ENCODE results near the gene ASCC1.

The ASCC1 gene

DNA sequence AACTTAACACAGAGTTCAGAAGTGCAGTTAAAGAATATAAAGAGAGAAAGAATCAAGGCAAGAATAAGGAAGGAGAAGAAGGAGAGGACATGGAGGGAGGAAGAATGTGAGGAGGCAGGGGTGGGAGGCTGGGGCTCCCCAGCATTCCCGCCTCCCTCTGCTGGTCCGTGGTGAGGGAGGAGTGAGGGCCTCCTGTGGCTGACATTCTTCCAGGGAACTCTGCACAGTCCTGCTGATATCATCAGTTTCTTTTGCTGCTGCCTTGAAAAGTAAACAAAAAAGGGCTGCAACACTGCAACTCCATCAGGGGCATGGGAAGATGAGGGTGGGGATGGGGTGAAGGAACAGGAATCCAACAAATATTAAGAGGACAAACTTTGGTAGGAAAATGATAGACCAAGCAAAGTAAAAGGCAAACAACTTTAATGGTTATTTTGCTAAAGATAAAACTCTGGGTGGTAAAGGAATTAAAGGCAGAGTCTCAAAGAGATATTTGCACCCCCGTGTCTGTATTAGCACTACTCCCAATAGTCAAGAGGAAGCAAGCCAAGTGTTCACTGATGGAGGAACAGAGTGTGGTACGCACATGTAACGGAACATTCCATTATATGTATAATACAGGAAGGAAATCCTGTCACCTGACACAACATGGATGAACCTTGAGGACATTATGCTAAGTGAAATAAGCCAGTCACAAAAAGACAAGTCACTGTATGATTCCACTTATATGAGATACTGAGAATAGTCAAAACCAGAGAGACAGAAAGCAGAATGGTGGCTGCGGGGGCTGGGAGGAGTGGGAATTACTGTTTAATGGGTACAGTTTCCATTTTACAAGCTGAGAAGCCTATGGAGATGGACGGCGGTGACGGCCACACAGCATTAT, 119.7 kb downstream of the ASCC1 start:
- no peak for DNase-seq

DNA sequence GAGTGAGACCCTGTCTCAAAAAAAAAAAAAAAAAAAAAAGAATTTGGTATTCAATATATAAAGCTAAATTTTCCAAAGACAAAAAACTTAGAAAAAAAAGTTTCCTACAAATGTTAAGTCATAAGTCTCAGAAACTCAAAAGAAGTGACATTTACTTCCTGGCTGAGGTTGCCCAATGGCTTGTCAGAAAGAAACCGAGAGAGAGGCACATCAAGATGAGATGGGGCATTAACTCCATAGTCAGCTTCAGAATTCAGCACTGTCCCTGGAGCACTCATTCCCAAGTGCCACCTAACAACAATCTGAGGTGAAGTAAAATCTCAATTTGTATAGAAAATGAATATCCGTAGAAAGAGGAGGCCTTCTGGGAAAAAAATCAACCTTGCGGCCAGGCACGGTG, 120.9 kb downstream of the ASCC1 start:
- DNase-seq: no peak

DNA sequence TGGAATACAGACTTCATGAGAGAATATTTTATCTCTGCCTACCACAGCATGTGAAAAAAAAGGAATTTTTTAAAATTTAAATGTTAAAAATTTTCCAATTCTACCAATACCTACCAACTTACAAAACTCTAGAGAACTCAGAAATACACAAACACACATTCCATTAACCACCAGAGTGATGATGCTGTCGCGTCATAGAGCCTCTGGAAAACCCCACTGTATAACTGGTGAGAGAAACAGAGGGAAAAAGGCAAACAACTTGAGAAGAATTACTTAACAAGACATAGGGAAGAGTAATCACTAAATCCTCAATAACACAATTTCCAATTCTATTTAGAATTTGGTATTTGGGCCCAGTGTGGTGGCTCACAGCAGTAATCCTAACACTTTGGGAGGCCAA, 121.5 kb downstream of the ASCC1 start:
- no peak for DNase-seq

DNA sequence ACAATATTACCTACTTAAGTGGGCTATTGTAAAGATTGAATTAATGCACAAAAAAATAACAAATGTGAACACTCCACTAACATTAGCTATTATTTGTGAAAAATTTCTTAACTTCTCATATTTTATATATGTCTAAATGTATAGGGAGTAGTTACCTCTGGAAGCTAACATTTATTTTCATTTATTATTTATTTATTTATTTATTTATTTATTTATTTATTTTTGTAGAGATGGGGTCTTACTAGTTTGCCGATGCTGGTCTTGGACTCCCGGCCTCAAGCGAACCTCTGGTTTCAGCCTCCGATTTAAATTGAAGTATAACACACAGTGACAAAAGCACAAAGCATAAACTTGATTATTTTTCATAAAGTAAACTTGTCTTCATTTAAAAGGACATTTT, 122.6 kb downstream of the ASCC1 start:
- no peak for DNase-seq

DNA sequence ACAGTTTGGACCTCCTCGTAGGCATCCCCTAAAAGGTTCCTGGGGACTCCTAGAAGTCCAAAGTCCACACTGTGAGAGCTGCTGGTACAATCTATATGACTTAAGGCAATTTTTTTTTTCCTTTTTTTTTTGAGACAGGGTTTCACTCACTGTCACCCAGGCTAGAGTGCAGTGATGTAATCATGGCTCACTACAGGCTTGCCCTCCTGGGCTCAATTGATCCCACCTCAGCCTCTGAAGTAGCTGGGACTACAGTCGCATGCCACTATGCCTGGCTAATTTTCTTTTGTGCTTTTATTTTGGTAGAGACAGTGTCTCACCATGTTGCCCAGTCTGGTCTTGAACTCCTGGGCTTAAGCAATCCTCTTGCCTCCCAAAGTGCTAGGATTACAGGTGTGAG, 123.1 kb downstream of the ASCC1 start:
- DNase-seq: no peak

DNA sequence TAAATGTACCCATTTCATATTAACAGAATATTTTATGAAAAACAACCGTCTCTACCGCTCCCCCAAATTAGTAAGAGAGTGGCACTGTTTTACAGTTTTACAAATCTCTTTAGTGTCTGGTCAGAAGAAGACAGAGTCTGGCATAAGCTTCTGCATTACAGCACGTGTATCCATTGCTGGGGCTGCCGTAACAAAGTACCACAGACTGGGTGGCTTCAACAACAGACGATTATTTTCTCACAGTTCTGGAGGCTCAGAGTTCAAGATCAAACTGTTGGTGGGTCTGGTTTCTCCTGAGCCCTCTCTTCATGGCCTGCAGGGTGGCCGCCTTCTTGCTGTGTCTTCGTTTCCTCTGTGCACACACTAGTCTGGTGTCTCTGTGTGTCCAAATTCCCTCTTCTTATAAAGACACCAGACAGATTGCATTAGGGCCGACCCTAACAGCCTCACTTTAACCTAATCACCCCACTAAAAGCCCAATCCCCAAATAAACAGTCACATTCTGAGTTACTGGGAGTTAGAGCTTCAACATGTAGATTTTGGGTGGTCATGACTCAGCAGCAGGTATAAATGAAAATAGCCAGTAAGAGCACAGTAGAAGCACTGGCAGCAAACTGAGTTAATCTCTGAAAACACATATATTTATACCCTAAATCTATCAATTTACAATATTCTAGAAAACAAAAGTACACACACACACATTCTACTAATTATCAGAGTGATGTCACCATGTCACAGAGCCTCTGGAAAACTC, 123.7 kb downstream of the ASCC1 start:
- DNase-seq: no peak

DNA sequence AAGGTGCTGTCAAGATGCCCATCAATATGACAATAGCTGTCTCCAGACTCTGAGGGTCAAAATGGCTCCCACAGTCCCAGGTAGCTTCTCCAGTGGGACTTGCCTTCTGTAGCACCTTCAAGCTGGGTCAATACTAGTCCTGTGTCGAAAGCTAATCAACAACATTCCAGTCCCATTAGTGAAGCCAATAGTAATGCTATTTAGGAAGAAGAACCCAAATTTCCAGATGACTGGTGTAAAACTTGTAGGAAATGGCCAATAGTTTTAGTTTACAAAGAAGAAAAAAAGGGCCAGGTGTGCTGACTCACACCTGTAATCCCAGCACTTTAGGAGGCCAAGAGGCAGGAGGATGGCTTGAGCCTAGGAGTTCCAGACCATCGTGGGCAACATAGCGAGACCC, 125.8 kb downstream of the ASCC1 start:
- no peak for DNase-seq

DNA sequence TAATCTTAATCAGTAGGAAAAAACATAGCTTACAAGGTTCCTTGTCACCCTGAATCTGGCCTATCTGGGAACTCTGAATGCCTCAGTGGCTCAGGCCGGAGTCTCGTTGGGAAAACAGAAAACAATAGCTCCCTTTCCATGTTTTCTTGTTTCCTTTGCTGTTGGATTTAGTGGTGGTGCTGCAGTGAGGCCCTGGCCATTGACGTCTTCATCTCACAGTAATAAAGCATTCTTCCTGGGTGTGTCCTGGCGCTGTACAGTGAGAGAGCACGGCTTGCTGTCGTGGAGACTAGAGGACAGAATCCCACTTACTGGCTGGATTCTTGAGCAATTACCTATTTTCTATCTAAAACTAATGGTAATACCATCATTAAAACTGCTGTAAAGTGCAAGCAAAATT, 126.5 kb downstream of the ASCC1 start:
- DNase-seq: no peak

DNA sequence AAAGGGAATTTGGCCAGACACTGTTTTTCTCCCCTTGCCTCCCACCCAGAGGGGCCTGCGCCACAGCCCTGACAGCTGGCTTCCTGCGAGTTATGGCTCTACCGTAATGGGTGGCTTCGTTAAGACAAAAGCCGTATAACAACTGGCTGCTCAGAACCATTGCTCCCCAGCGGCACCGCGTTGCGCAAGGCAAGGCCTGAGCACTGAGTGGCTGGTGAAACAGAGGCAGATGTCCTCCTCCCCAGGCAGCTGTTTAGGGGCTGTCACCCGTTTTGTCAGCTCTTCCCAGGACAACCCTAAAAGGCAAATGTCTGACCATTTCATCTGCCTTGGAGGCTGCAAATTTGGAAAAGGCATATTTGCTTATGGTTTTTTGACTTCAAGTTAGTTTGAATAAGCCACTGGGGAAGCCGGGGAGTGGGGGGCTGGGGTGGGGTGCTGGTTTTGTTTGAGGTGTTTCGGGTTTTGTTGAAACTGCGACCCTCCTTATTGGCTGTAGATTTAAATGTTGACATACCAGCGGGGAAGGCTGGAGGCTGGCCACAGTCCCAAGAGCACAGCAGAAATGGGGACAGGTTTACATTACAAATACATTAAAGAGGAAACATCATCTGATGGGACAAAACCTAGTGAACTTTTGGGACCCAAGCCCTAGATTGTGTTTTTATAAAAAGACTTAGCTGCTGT, 127.0 kb downstream of the ASCC1 start:
- peak; percentile 56 for DNase-seq

DNA sequence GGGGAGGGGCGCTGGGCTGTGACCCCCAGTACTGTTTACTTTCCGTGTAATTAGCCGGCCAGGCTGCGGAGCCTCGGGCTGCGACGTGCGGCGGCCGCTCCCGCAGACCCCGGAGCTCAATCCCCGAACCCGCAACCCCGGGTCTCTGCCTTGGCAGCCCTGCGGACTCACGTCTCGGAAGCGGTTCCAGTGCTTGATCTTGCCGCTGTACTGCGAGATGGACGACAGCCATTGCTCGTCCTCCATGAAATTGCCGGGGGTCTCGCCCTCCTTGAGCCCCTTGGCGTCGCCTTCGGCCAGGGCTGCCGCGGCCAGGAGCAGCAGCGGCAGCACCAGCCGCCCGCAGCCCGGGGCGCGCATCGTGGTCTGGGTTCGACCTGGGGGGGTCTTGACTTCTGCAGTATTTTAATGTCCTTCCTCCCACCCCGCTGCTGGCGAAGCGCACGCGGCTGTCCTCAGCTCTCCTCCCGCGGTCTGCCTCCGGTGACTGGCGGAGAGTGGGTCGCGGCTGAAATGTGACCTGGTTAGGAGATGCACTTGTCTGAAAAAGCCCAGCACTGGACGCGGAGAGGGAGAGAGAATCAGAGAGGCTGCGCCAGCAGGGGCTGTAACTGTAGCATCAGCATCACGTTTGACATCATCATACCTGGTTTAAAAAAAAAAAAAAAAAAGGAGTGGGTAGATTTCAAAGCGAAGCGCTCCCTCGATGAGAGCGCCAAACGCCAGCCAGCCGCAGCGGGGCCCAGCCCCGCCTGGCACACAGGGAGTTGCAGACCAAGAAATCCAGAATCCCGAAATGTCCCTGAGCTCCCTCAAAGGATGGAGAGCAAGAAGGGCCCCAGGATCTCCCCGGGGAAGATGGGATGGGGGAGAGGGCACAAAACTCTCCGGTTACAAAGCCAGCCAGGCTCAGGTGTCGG, 127.8 kb downstream of the ASCC1 start, which contains the start of gene SPOCK2:
Gene SPOCK2, minus strand, starts transcription at position 583 of the 920 bp plus-strand sequence. Its CDS starts 223 bp downstream, at position 360.
- peak; percentile 67 for DNase-seq

DNA sequence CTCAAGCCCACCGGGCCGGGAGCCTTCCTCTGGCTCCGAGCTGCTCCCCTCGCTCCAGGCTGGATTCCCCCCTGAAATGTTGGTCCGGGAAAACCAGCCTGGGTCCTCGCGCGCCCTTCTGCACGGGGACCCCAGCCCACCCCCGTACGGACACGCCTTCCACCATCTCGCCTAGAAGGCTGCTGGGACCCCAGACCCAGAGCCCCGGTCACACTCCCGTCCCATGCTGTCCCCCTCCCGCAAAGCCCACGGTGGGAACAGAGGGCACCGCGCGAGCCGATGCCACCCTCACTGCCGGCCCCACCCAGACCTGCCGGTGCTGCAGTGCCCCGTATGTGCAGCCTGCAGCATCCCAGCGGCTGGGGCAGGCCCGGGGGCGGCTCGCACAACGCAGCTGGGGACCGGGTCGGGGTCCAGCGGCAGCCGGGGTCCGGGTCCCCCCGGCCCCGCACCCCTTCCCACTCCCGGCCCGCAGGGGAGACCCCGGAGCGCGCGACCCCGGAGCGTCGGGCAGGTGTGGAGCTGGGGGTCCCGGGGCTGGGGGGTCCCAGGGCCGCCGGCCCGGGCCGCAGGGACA, 128.6 kb downstream of the ASCC1 start:
- DNase-seq: peak; percentile 56

DNA sequence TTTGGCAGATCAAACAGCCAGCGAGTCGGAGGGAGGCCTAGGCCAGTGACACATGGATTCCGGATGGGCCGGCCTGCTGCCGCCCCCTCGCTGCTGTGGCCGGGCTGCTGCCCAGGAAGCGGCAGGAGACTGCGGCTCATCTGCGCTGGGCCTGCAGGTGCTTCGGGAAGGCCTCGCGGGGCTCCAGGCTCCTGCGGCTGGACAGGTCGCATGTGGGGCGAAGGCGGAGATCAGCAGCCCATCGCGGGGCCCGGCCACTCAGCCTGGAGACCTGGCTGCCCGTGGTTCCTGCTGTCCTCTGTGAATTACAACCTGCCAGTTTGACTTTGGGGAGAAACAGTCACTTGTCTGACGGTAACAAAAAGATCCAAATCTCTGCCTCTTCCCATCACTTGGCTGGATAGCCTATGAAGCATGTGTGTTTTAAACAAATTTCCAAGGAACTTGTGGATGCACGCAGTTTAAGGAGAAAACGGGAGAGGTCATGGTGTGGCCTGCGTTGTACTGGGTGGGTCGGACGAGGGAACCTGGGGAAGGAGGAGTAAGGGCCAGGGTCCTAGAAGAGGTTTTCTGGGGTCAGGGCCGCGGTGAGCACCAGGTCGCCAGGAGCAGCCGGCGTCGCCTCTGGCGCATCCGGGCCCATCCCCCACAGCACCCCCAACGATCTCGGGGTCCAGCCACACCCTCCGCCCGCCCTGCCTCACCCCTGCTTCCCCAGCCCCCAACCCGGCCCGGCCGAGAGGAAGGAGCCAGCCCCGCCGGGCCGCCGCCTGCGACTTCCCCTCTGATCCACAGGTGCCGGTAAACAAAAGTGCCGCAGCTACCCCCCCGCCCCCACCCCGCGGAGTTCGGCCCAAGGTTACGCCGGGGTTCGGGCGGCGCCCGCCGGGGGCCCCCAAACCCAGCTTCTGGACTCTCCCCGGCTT, 129.3 kb downstream of the ASCC1 start:
- DNase-seq: peak; percentile 54

DNA sequence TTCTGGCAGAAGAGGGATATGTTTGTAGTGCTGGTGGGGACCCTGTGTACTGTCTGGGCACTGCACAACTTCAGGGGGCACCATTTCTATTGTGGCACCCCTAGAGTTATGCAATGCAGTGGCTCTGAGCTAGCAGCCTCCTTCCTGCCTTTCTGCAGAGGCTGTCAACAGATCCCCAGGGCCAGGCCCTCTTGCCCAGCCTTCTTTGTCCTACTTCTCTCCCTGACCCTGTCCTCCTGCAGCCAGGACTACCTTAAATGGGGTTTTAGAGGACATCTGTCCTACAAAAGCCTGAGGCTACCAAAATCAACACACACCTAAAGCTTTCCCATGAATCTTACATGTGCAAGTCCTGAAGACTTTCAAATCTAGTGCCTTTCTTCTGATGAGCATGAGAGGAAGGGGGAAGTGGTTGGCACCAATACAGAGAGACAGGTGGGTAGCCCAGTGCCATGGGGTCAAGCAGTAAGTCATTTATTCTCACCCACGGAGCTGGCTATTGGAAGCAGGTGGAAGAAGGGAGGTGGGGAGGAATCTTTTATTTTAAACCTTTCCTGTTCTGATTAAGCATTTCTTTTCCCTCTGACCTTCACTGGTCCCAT, 130.1 kb downstream of the ASCC1 start:
- DNase-seq: no peak

DNA sequence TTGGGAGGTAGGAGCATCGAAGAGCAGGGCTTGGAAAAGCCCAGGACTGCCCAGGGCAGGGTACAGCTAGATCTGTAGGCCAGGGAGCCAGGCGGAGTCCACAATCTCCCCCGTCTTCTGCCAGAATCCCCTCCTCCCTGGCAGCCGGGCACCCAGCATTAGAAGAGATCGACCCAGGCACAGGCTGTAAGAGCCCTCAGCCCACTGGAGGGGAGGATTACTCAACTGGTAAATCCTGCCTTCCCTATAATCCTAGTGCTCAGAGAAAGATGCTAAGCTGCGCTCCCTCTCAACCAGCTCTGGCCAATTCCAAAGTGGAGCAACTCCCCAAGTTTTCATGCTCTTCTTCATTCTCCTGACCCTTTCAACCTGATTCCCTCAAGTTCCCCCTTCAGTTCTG, 130.9 kb downstream of the ASCC1 start:
- no peak for DNase-seq

DNA sequence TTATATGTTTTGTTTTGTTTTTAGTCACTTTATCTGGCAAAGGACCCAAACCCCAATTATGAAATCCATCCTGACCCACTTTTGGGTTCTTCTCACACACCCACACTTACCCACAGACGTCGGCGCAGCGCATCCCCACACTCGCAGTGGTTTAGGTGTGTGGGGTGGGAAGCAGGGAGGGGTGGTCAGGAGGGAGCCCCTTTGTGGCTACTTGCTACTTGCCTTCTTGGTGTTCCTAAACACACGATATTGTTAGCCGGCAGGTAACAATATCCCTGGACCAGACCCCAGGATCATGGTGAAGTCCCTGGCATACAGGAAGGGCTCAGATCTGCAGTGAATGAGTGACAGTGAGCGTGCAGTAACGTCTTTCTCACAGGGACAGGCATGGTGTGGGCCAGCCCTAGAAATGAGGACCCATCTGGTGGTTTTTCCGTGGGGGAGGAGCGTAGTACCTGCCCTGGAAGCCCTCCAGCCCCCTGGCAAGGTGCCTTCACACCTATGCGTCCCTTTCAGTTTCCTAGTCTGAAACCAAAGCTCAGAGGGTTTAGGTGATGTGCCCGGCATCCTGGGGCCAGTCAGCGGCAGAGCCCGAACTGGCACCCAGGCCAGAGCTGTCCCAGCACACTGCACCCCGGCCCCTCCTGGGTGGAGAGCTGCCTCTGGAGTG, 132.2 kb downstream of the ASCC1 start:
- peak; percentile 74 for DNase-seq

DNA sequence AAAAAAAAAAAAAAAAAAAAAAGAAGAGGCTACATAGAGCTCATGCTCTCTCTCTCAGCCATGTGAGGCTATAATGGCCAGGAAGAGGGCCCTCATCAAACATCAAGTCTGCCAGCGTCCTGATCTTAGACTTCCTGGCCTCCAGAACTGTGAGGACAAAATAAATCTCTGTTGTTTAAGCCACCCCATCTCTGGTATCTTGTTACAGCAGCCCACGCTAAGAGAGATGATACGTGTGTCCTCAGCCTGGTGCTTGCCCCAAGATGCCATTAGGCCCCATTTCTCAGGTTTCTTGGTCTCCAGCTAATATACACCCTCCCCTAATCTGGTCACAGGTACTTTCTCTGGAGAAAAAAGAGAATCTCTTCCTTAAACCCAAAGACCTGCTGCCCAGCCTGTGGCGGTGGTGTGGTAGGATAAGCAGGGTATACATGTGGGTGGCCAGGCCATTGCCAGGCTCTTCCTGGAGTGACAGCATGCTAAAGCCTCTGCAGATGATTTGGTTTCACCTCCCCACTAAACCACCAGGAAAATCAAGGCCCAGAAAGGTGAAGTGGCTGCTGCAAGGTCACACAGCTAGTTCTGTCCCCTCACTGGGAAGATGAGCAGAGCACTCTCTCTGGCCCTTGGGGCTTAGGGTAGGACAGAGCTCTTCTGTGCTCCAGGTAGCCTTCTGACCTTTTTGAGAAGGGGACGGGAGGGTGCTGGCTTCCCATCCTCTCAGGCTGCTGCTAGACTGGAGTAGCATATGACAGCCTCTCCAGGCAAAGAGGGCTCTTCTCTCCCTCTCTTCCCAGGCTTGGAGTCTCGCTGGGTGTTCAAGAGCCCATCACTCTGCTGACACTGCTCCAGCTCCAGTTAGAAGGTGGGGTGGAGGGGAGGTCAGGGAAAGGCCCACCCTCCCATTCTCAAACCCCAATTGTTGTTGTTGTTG, 133.0 kb downstream of the ASCC1 start:
- DNase-seq: no peak

DNA sequence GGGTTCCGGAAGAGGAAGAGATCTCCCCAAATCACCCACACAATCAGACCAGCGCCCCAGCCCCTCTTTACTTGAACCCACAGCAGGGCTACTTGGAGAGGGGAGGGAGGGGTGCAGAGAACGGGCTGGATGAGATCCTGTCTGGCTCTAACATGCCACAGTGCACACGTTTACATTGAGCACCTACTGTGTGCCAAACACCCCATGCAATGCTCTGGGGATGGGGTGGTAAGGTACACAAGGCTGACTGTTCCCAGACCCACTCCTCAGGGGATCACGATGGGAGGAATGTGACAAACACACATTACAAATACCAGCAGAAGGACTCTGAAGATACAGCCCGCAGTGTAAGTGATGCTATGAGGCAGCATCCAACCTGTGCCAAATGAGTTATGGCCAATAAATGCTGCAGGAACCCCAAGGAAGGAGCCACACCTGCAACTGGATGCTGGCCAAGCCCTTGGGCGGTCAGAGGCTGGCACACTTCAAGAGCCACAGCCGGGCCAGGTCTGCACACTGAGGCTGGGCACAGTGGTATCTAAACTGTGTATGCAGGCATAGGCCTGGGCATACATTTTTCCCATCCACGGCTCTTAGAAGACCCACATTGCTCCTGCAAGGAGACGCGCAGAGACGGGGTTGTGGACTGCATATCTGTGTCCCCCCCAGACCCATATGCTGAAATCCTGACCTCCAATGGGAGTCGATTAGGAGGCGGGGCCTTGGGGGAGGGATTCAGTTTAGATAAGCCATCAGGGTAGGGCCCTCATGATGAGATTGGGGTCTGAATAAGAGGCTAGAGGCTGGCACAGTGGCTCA, 134.1 kb downstream of the ASCC1 start:
- DNase-seq: no peak

DNA sequence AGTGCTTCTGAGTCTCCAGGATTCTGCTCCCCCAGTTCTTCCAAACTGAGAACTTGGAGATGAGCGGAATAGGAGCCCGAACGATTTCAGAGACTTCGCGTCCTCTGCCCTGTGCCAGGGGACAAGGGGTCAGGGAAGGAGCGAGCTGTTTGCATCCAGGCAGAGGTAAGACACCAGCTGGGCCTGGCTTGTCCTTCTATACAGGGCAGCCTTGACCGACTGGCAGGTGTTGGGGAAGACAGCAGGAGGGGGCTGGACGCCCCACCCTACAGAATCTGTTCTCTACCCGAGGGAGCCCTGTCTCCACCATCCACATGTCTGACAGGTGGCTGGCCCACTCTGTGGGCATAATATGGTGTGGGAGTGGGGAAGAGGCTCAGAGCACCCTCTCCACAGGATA, 134.9 kb downstream of the ASCC1 start:
- DNase-seq: no peak

Measured in activated naive CD4-positive, alpha-beta T cell treated with anti-CD3 and anti-CD28 coated beads, Interleukin-2, amount 50 U/mL, for 16 hours (primary cell).